Body of pancreas (tissue), 4 donors: ENCODE data around the gene NOP58.

Experiments used
- POLR2A ChIP-seq, 3 donors: fragments of 450-650 bp; IDR thresholded peaks; one replicate each; pipeline ENCODE4 v1.6.1; 2016; ENCODE audit warnings: antibody characterized with exemption in 3 of 3, mild to moderate bottlenecking in 2 of 3
- TF ChIP-seq, protein P1 (sequence below), 7 experiments: fragments of 450-650 bp in 4 of 7; fragments of 200-600 bp in 3 of 7; sonication (generic) in 3 of 7; IDR thresholded peaks; one replicate each; pipeline ENCODE4 v1.5.1; 2016 to 2019; ENCODE audit warnings: antibody characterized with exemption in 7 of 7

DNA sequence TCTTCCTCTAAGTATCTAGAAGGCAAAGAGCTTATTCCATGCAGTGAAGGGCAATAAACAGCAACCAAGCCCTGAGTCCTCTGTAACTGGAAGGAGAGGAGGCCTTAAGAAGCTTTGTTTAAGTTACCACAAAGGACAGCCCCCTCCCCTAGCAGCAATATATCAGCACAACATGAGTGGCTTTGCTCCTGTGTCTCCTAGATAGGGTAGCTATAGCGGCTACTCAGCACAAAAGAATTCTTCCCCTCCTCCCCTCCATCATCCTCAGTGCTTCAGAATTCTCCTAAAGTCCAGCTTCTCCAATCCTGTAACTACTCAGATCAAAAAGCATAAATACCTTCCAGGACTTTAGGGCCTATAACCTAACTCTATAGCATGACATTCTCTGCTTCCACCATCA lies 43.7 kb upstream of the NOP58 start:
- TF ChIP-seq, protein P1, sequence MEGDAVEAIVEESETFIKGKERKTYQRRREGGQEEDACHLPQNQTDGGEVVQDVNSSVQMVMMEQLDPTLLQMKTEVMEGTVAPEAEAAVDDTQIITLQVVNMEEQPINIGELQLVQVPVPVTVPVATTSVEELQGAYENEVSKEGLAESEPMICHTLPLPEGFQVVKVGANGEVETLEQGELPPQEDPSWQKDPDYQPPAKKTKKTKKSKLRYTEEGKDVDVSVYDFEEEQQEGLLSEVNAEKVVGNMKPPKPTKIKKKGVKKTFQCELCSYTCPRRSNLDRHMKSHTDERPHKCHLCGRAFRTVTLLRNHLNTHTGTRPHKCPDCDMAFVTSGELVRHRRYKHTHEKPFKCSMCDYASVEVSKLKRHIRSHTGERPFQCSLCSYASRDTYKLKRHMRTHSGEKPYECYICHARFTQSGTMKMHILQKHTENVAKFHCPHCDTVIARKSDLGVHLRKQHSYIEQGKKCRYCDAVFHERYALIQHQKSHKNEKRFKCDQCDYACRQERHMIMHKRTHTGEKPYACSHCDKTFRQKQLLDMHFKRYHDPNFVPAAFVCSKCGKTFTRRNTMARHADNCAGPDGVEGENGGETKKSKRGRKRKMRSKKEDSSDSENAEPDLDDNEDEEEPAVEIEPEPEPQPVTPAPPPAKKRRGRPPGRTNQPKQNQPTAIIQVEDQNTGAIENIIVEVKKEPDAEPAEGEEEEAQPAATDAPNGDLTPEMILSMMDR (IDR thresholded peaks at IDR 0.05): no peak
- TF ChIP-seq POLR2A (IDR thresholded peaks at IDR 0.05): no peak
